DMS 273 treated with DMSO at 0.1 percent for 48 hours (cell line): ENCODE results near the gene ATP1A3.
A peak's percentile ranks its signal among the peaks of the same experiment; 100 is the strongest.

ENCODE experiments used
- DNase-seq: peaks from one replicate; lab custom pipeline; 2025; lab: John Stamatoyannopoulos, UW

The ATP1A3 gene

GRCh38 chr19:41984961-41985360, 9.1 kb downstream of the ATP1A3 start:
- DNase-seq = no peak

GRCh38 chr19:41981724-41982123, 12.3 kb downstream of the ATP1A3 start:
- no peak for DNase-seq

- no peak for DNase-seq
These were observed 15.6 kb downstream of the ATP1A3 start for GRCh38 chr19:41978470-41978869.

- no peak for DNase-seq
These were observed 16.1 kb downstream of the ATP1A3 start for GRCh38 chr19:41977916-41978315.

- DNase-seq = no peak
These were observed 19.4 kb downstream of the ATP1A3 start for GRCh38 chr19:41974652-41975051.

GRCh38 chr19:41971363-41971762, 22.7 kb downstream of the ATP1A3 start:
- DNase-seq = no peak

- no peak for DNase-seq
These were observed 24.1 kb downstream of the ATP1A3 start for GRCh38 chr19:41969772-41970458.

GRCh38 chr19:41968751-41969595, 25.1 kb downstream of the ATP1A3 start:
- DNase-seq = no peak

GRCh38 chr19:41967054-41967783, 26.8 kb downstream of the ATP1A3 start:
- DNase-seq = no peak

GRCh38 chr19:41965106-41965505, 28.9 kb downstream of the ATP1A3 start:
- DNase-seq = no peak

- no peak for DNase-seq
These were observed 33.1 kb downstream of the ATP1A3 start for GRCh38 chr19:41960973-41961372.

- DNase-seq = peak; percentile 91
These were observed 34.7 kb downstream of the ATP1A3 start, which contains the start of gene RABAC1 for GRCh38 chr19:41959056-41960053. Gene RABAC1, minus strand, starts transcription at chr19:41959321. Its CDS starts 29 bp downstream, at chr19:41959292.

GRCh38 chr19:41958367-41959055, 35.5 kb downstream of the ATP1A3 start:
- DNase-seq = peak; percentile 8

- peak; percentile 68 for DNase-seq
These were observed 36.1 kb downstream of the ATP1A3 start for GRCh38 chr19:41957838-41958366.

GRCh38 chr19:41957161-41957837, 36.7 kb downstream of the ATP1A3 start:
- no peak for DNase-seq

GRCh38 chr19:41956621-41957020, 37.4 kb downstream of the ATP1A3 start:
- DNase-seq = no peak

- DNase-seq = no peak
These were observed 38.5 kb downstream of the ATP1A3 start for GRCh38 chr19:41955521-41955920.

GRCh38 chr19:41951686-41952172, 42.3 kb downstream of the ATP1A3 start:
- no peak for DNase-seq

- DNase-seq = no peak
These were observed 46.9 kb downstream of the ATP1A3 start for GRCh38 chr19:41947091-41947490.
